Measurements from ENCODE around the gene TAMALIN.

DNA sequence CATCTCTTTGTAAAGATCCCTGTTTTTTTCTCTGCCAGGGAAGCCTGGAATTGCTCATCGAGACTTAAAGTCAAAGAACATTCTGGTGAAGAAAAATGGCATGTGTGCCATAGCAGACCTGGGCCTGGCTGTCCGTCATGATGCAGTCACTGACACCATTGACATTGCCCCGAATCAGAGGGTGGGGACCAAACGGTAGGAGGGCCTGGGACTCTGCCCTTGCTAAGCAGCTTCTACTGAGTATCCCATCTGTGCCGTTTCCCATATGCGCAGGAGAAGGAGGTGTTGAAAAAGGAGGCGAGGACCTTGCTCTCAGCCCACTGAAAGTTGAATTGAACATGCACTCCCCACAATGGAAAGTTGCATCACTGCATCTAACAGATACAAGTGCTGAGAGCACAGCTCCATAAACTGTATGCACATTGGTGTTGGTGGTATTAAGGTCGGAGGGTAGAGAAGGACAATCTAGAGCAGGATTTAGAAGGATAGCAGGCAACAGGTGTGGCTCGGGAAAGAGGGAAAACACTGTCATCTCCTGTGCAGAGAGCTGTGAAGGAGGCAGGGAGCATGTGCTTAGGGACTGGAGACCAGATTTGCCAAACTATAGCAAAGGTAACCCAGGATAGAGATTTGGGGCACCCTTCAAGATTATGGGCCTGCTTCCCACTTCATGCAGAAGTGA, 21.5 kb upstream of the TAMALIN start:
- TF ChIP-seq YY1 (IDR thresholded peaks at IDR 0.05; ENCODE audit: low read depth) (no peak), EP300 (IDR thresholded peaks at IDR 0.05; ENCODE audit: borderline replicate concordance) (no peak), CREB1 (IDR thresholded peaks at IDR 0.05; ENCODE audit: low read depth) (no peak), TAF1 (IDR thresholded peaks at IDR 0.05; ENCODE audit: low read depth) (no peak), RAD21 (IDR thresholded peaks at IDR 0.05; ENCODE audit: low read depth) (no peak)
- TF ChIP-seq, protein P1, sequence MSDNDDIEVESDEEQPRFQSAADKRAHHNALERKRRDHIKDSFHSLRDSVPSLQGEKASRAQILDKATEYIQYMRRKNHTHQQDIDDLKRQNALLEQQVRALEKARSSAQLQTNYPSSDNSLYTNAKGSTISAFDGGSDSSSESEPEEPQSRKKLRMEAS (IDR thresholded peaks at IDR 0.05): no peak
